Muscle of leg (tissue), 11 donors: Measurements from ENCODE around the gene MAP2K7. TPM values are rescaled to one million over a fixed set of nuclear protein-coding genes. Genes with fewer than 3 reads are reported as not detected.
A peak's percentile ranks its signal among the peaks of the same experiment; 100 is the strongest.
"Not testable (repeated sequence)": the region's sequence is repeated elsewhere in the genome, so short reads cannot be mapped to it uniquely, and the experiment has no call there.

ENCODE experiments used
- DNase-seq: peaks from one replicate; pipeline ENCODE4 v3.0.0; 2013
- H3K27ac ChIP-seq: one replicate; pipeline ENCODE4 v1.5.1; 2013; ENCODE audit warnings: mild to moderate bottlenecking, low read length, control low read depth
- H3K27me3 ChIP-seq: one replicate; pipeline ENCODE4 v1.6.1; 2013; ENCODE audit warnings: low read length; ENCODE audit not compliant: control insufficient read depth, insufficient read depth
- H3K36me3 ChIP-seq: one replicate; pipeline ENCODE4 v1.6.1; 2013; ENCODE audit warnings: low read length; ENCODE audit not compliant: control insufficient read depth, insufficient read depth
- H3K4me1 ChIP-seq: one replicate; pipeline ENCODE4 v1.6.1; 2013; ENCODE audit warnings: low read length; ENCODE audit not compliant: control insufficient read depth, insufficient read depth
- H3K4me3 ChIP-seq: one replicate; pipeline ENCODE4 v1.5.1; 2013; ENCODE audit warnings: low read length, control low read depth
- H3K9me3 ChIP-seq: replicated peaks from 2 replicates; pipeline ENCODE4 v1.6.1; 2013; ENCODE audit warnings: low read depth, low read length; ENCODE audit not compliant: control insufficient read depth
- WGBS: methylation state at CpG from one replicate; pipeline ENCODE4 v1.1.5; 2013; ENCODE audit warnings: missing lambda C conversion rate; ENCODE audit not compliant: insufficient coverage; 5-methylcytosine and 5-hydroxymethylcytosine counted together
- polyA plus RNA-seq, 8 donors: library from polyadenylated mRNA; unstranded; fragments of 120-200 nt; gene quantifications; one replicate each; pipeline versions ENCODE4 v1.2.1 to v1.2.3, GENCODE V29; 2013; ENCODE audit warnings: inconsistent platforms in 1 of 8, low replicate concordance in 1 of 8; ENCODE audit not compliant: insufficient read length in 8 of 8, insufficient read depth in 1 of 8
- total RNA-seq: library from RNA; stranded (reverse); fragments of 120-200 nt; gene quantifications from one replicate; pipeline ENCODE4 v1.2.4, GENCODE V29; 2013

MAP2K7 gene
- total and polyA plus RNA-seq, 9 donors, result 8.0 to 26.9 (median 23.1) TPM

DNA sequence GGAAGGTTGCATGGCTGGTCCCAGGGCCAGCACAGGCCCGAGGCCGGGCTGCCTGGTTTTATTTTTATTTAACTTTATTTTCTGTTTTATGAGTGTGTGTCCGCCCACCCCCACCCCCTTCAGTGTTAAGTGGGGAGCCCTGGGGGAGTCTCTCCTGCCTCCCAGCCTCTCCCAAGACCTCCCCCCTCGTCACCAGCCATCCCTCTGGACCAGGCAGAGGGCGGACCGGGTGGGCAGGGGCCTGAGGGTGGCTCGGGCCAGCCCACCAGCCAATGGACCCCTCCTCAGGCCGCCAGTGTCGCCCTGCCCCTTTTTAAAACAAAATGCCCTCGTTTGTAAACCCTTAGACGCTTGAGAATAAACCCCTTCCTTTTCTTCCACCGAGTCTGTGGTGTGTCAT, 10.4 kb downstream of the MAP2K7 start:
- no peak overlapping the region for H3K27ac ChIP-seq
- H3K27me3 ChIP-seq, result peaks cover 57% of the 10 kb centered on the region
- H3K9me3 ChIP-seq, result no peaks in the 10 kb centered on the region
- peak; percentile 11 for DNase-seq
- 77% methylated on average over 6 of the region's 12 CpGs for WGBS
- H3K4me3 ChIP-seq, result no peak overlapping the region
- peaks cover 33% of the 10 kb centered on the region for H3K36me3 ChIP-seq
- H3K4me1 ChIP-seq, result peaks cover 25% of the 10 kb centered on the region

DNA sequence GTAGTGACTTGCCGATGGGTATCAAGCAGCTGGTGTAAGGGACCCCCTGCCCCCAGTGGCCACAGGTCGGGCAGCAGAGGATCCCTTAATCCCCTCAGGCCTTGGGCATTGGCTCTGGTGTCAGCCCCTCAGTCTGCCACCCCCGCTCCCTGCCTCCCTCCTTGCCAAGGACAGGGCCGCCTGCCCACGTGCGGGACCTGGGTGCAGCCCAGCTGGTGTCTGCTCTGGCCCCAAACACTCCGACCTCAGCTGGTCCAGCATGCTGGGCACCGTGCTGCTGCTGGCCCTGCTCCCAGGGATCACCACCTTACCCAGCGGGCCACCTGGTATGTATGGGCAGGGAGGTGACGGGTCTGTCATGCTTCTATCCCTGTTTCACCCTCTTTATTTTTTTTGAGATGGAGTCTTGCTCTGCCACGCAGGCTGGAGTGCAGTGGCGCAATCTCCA, 10.9 kb downstream of the MAP2K7 start, which contains the start of gene TGFBR3L:
Gene TGFBR3L, plus strand, starts transcription at position 233 of the 448 bp plus-strand sequence.
- no peak within 1 kb of the TSS for H3K4me3 ChIP-seq
- peaks cover 62% of the 10 kb centered on the region for H3K27me3 ChIP-seq
- peak; percentile 21 for DNase-seq
- H3K4me1 ChIP-seq, result peaks cover 31% of the 10 kb centered on the region
- WGBS, result 73% methylated on average over 9 of the region's 12 CpGs
- no peaks in the 10 kb centered on the region for H3K9me3 ChIP-seq
- H3K27ac ChIP-seq, result no peak within 1 kb of the TSS
- H3K36me3 ChIP-seq, result peaks cover 33% of the 10 kb centered on the region

DNA sequence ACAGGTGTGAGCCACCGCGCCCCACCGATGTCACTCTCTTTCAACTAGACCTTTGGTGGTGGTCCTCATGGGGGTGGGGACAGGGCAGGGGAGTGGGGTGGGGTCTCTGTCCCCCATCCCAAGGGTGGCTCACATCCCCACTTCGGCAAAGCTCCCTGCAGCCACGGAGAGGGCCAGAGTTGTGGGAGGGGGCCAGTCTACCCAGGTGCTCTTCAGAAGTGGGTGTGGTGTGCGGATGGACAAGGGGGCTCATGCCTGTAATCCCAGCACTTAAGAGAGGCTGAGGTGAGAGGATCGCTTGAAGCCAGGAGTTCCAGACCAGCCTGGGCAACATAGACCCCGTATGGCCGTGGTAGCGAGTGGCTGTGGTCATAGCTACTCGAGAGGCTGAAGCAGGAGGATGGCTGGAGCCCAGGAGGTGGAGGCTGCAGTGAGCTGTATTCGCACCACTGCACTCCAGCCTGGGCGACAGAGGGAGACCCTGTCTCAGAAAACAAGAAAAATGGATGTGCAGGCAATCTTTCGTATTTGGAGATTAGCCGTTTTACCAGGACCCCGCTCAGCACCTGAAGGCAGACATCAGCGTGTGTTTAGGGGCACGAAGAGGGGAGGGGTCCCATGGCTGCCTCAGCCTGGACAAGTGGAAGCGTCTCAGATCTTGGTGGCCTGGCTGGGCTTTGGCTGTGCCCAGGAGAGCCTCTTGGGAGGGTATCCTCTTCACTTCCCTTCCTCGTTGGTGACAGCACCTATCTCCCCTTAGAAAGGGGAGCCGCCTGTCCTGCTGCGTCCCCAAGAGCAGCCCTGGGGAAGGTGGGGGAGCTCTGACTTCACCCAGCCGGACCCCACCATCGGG, 11.8 kb downstream of the MAP2K7 start:
- peaks cover 65% of the 10 kb centered on the region for H3K27me3 ChIP-seq
- no peaks in the 10 kb centered on the region for H3K9me3 ChIP-seq
- peak; percentile 7 for DNase-seq
- H3K4me3 ChIP-seq, result no peak overlapping the region
- no peak overlapping the region for H3K27ac ChIP-seq
- H3K36me3 ChIP-seq, result peaks cover 26% of the 10 kb centered on the region
- WGBS, result 45% methylated on average over 15 of the region's 24 CpGs
- peaks cover 35% of the 10 kb centered on the region for H3K4me1 ChIP-seq

DNA sequence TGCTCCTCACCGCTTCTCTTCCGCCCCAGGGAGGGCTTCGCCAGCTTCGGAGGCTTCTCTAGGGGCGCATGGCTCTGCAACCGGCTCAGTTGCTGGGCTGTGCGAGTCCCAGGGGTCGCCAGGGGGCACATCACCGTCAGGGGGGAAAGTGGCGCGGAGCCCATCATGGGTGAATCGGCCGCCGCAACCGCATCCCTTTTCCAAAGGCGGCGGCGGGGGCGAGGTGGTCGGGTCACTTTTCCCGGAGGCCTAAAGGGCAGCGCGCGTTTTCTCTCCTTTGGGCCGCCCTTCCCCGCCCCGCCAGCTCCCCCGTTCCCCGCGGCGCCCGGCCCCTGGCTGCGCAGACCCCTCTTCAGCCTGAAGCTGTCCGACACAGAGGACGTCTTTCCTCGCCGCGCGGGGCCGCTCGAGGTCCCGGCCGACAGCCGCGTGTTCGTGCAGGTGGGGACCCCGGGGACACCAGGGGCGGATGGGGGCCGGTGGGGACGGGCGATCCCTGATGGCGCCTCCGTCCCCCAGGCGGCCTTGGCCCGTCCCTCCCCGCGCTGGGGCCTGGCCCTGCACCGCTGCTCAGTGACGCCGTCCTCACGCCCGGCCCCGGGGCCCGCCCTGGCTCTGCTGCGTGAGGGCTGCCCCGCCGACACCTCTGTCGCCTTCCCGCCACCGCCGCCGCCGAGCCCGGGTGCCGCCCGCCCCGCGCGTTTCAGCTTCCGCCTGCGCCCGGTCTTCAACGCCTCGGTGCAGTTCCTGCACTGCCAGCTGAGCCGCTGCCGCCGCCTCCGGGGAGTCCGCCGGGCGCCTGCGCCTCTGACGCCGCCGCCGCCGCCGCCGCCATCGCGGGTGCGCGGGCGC, 12.7 kb downstream of the MAP2K7 start:
- Histone ChIP-seq H3K27me3 (peaks cover 65% of the 10 kb centered on the region), H3K27ac (no peak overlapping the region), H3K9me3 (no peaks in the 10 kb centered on the region), H3K4me1 (peaks cover 40% of the 10 kb centered on the region), H3K36me3 (peaks cover 17% of the 10 kb centered on the region), H3K4me3 (no peak overlapping the region)
- WGBS, result under 1% methylated on average over 102 of the region's 104 CpGs
- DNase-seq, result peak; percentile 13

DNA sequence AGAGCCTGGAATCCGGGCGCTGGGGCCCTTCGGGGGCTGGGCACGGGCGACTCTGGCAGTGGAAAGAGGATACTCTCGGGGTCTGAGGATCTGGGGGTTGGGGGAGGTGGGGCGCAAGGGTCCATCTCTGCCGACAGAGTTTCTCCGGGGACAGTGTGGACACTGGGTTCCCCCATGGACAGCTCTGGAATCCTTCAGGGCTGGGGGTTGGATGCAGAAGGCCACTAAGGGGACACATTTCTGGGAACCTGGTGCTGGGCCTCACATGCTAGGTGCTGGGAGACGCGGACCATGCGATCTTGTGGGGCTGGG, 13.2 kb downstream of the MAP2K7 start:
- Histone ChIP-seq H3K4me3 (no peak overlapping the region), H3K9me3 (no peaks in the 10 kb centered on the region), H3K27me3 (peaks cover 65% of the 10 kb centered on the region), H3K4me1 (peaks cover 46% of the 10 kb centered on the region), H3K36me3 (peaks cover 14% of the 10 kb centered on the region), H3K27ac (no peak overlapping the region)
- no peak for DNase-seq
- 5% methylated on average over 12 of the region's 12 CpGs for WGBS

DNA sequence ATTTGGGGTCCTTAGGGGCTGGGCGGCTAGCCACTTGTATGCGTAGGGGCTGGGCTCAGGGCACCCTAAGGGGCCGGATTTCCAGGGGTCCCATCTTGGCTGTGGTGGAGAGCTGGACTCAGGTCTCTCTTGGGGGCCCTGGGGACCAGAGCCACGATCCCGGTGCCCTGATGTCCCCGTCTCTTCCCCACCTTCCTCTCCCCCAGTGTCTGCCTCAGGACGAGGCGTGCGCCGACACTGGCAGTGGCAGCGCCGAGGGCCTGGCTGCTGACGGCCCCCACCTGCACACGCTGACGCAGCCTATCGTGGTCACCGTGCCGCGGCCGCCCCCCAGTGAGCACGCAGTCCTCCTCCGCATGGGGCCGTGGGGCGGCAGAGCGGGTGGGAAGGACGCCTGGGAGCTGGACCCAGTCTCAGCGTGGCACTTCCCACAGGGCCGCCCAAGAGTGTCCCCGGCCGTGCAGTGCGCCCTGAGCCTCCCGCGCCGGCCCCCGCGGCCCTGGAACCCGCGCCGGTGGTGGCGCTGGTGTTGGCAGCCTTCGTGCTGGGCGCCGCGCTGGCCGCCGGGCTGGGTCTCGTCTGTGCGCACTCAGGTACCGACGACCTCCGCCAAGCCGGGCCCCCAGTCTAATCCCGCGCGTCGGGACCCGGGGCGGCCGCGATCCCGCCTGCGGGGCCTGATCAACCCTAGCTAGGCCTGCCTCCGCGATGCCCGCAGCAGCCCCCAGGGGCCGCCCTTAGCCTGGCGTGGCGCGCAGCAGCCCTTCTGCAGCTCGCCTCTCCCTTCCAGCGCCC, 13.8 kb downstream of the MAP2K7 start:
- peak; percentile 47 for DNase-seq
- WGBS, result under 1% methylated on average over 66 of the region's 71 CpGs
- no peak overlapping the region for H3K27ac ChIP-seq

DNA sequence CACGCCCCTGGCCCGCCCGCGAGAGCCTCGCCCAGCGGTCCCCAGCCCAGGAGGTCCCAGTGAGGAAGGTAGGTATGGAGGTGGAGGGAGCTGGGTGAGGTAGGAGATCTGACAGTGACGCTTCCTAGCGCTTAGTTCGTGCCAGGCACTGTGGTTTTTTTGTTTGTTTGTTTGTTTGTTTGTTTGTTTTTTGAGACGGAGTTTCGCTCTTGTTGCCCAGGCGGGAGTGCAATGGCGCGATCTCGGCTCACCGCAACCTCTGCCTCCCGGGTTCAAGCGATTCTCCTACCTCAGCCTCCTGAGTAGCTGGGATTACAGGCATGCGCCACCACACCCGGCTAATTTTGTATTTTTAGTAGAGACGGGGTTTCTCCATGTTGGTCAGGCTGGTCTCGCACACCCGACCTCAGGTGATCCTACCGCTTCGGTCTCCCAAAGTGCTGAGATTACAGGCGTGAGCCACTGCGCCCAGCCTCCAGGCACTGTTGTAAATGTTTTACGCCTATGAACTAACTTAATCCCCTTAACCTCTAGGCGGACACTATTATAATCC, 14.5 kb downstream of the MAP2K7 start:
- H3K4me3 ChIP-seq, result not testable (repeated sequence)
- H3K4me1 ChIP-seq, result peaks cover 50% of the 10 kb centered on the region

More for the DNA sequence above, 13.8 kb downstream of the MAP2K7 start:
- Histone ChIP-seq H3K4me1 (peaks cover 50% of the 10 kb centered on the region), H3K27me3 (peaks cover 65% of the 10 kb centered on the region), H3K36me3 (peaks cover 16% of the 10 kb centered on the region), H3K4me3 (no peak overlapping the region), H3K9me3 (no peaks in the 10 kb centered on the region)

GRCh38 chr19:7918615-7919421, 15.1 kb downstream of the MAP2K7 start:
- no peak for DNase-seq
- Histone ChIP-seq H3K27ac (no peak overlapping the region), H3K9me3 (no peaks in the 10 kb centered on the region), H3K4me1 (peaks cover 50% of the 10 kb centered on the region), H3K36me3 (peaks cover 16% of the 10 kb centered on the region), H3K4me3 (no peak overlapping the region), H3K27me3 (peaks cover 61% of the 10 kb centered on the region)
- 45% methylated on average over 25 of the region's 42 CpGs for WGBS

More for the DNA sequence above, 14.5 kb downstream of the MAP2K7 start:
- not testable (repeated sequence) for DNase-seq, H3K27ac ChIP-seq, H3K9me3 ChIP-seq
- WGBS, result 22% methylated on average over 10 of the region's 29 CpGs
- H3K36me3 ChIP-seq, result peaks cover 18% of the 10 kb centered on the region
- peaks cover 62% of the 10 kb centered on the region for H3K27me3 ChIP-seq
